ENCODE results near the gene CTNNA3. TPM values are rescaled to one million over a fixed set of nuclear protein-coding genes. Genes with fewer than 3 reads are reported as not detected.

The CTNNA3 gene
- total RNA-seq, 6 donors from 2014 or later, result 0.20 to 2.0 TPM; not detected in 4

- H3K9me3 ChIP-seq, result no peaks in the 10 kb centered on the region
- 79 to 89% methylated on average over 2 of the region's 2 CpGs for WGBS, 2 donors
- no peaks in the 10 kb centered on the region for H3K36me3 ChIP-seq
- no peak overlapping the region for H3K4me3 ChIP-seq
- H3K4me1 ChIP-seq, result no peaks in the 10 kb centered on the region
- no peak overlapping the region for H3K27ac ChIP-seq
- TF ChIP-seq POLR2AphosphoS5 (IDR thresholded peaks at IDR 0.05) (no peak), CTCF (IDR thresholded peaks at IDR 0.05) (peak in 1 of 6 experiments; percentile 7)
- no peak for ATAC-seq (ENCODE audit: low FRiP score in 2 of 2)
- no peak for DNase-seq
- H3K27me3 ChIP-seq, result no peaks in the 10 kb centered on the region
Measured at GRCh38 chr10:67306588-67307205, 389.3 kb downstream of the CTNNA3 start.

- Histone ChIP-seq H3K27me3 (no peaks in the 10 kb centered on the region), H3K9me3 (no peaks in the 10 kb centered on the region), H3K4me1 (no peaks in the 10 kb centered on the region), H3K4me3 (no peak overlapping the region), H3K36me3 (no peaks in the 10 kb centered on the region), H3K27ac (no peak overlapping the region)
- TF ChIP-seq CTCF (IDR thresholded peaks at IDR 0.05) (no peak), EP300 (IDR thresholded peaks at IDR 0.05) (no peak), POLR2A (IDR thresholded peaks at IDR 0.05) (no peak), POLR2AphosphoS5 (IDR thresholded peaks at IDR 0.05) (no peak)
- ATAC-seq (ENCODE audit: low FRiP score in 2 of 2) (no peak), DNase-seq (no peak)
- WGBS, 2 donors, result 88 to 93% methylated on average over 3 of the region's 3 CpGs
Measured at GRCh38 chr10:67302701-67303100, 393.3 kb downstream of the CTNNA3 start.

- no peak for DNase-seq
- H3K36me3 ChIP-seq, result no peaks in the 10 kb centered on the region
- no peak overlapping the region for H3K27ac ChIP-seq
- H3K9me3 ChIP-seq, result no peaks in the 10 kb centered on the region
- no peaks in the 10 kb centered on the region for H3K4me1 ChIP-seq
- no peak overlapping the region for H3K4me3 ChIP-seq
- H3K27me3 ChIP-seq, result no peaks in the 10 kb centered on the region
- WGBS, 2 donors, result 81 to 94% methylated on average over 1 of the region's 1 CpG
- TF ChIP-seq EP300 (IDR thresholded peaks at IDR 0.05) (no peak), CTCF (IDR thresholded peaks at IDR 0.05) (no peak), POLR2AphosphoS5 (IDR thresholded peaks at IDR 0.05) (no peak), POLR2A (IDR thresholded peaks at IDR 0.05) (no peak)
- ATAC-seq (ENCODE audit: low FRiP score in 2 of 2), result no peak
Measured at GRCh38 chr10:67299761-67300160, 396.2 kb downstream of the CTNNA3 start.

DNA sequence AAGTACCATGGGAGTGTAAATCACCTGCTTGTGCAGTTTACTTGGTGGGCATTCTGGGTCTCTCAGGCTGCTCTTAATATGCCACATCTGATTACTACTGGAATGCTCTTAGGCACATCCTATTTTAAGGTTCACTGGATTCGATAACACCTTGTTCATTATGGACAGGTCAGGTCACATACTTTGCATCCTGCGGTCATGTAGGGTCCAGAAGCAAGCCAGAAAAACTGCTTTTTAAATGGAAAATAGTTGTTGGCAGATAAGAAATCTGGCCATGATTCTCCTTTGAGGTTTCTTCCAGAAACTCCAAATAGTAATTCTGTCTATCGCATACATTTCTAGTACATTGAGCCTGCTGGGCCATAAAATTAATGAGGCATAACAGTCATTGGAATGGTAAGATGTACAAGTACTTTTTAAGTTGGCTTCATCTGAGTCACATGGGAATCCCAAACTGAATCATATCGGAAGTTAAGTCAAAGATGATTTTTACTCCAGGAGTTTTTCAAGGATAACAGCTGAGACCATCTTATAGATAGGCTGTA, 398.3 kb downstream of the CTNNA3 start:
- no peak overlapping the region for H3K4me3 ChIP-seq
- DNase-seq, result no peak
- 89 to 95% methylated on average over 4 of the region's 4 CpGs for WGBS, 2 donors

More for the DNA sequence above, 398.3 kb downstream of the CTNNA3 start:
- no peak for TF ChIP-seq EP300 (IDR thresholded peaks at IDR 0.05)
- TF ChIP-seq POLR2A (IDR thresholded peaks at IDR 0.05), result no peak
- no peak for TF ChIP-seq POLR2AphosphoS5 (IDR thresholded peaks at IDR 0.05)
- no peak for TF ChIP-seq CTCF (IDR thresholded peaks at IDR 0.05)
- Histone ChIP-seq H3K27me3 (no peaks in the 10 kb centered on the region), H3K36me3 (no peaks in the 10 kb centered on the region), H3K4me1 (no peaks in the 10 kb centered on the region), H3K27ac (no peak overlapping the region), H3K9me3 (no peaks in the 10 kb centered on the region)
- ATAC-seq (ENCODE audit: low FRiP score in 2 of 2), result no peak

Data from upper lobe of left lung (tissue), 6 donors.